Trophoblast cell (in vitro differentiated cells and primary cell): ENCODE results near the gene LILRB2.

Experiments used
- DNase-seq, 2 donors: peaks; one replicate each; pipeline ENCODE4 v3.0.0-alpha.2; 2016
- H2AFZ ChIP-seq: 2 replicates; pipeline ENCODE4 v1.6.1; 2013; ENCODE audit warnings: low read length, moderate library complexity, mild to moderate bottlenecking; ENCODE audit not compliant: insufficient read depth, poor library complexity
- H2AK5ac ChIP-seq: 2 replicates; pipeline ENCODE4 v1.6.1; 2013; ENCODE audit warnings: mild to moderate bottlenecking, low read length
- H2BK120ac ChIP-seq: 2 replicates; pipeline ENCODE4 v1.6.1; 2013; ENCODE audit warnings: low read length, mild to moderate bottlenecking, moderate library complexity; ENCODE audit not compliant: insufficient read depth, poor library complexity
- H2BK12ac ChIP-seq: 2 replicates; pipeline ENCODE4 v1.6.1; 2013; ENCODE audit warnings: mild to moderate bottlenecking, low read length, moderate library complexity
- H2BK5ac ChIP-seq: 2 replicates; pipeline ENCODE4 v1.6.1; 2013; ENCODE audit warnings: low read length, low read depth, moderate library complexity, mild to moderate bottlenecking; ENCODE audit not compliant: poor library complexity
- H3K14ac ChIP-seq: 2 replicates; pipeline ENCODE4 v1.6.1; 2013; ENCODE audit warnings: mild to moderate bottlenecking, low read length
- H3K18ac ChIP-seq: 2 replicates; pipeline ENCODE4 v1.6.1; 2013; ENCODE audit warnings: mild to moderate bottlenecking, low read length
- H3K23ac ChIP-seq: 2 replicates; pipeline ENCODE4 v1.6.1; 2013; ENCODE audit warnings: low read length
- H3K27ac ChIP-seq: 2 replicates; pipeline ENCODE4 v1.5.1; 2013; ENCODE audit warnings: low read depth, mild to moderate bottlenecking, inconsistent platforms, low read length, moderate library complexity
- H3K27me3 ChIP-seq: 2 replicates; pipeline ENCODE4 v1.6.1; 2013; ENCODE audit warnings: inconsistent platforms, mild to moderate bottlenecking, low read length, moderate library complexity; ENCODE audit not compliant: insufficient read depth
- H3K36me3 ChIP-seq, 2 experiments: 1 replicate in 1 of 2; 2 replicates in 1 of 2; pipeline ENCODE4 v1.6.1; 2013; ENCODE audit warnings: low read length in 2 of 2, mild to moderate bottlenecking in 2 of 2, moderate library complexity in 1 of 2; ENCODE audit not compliant: insufficient read depth in 2 of 2, control insufficient read depth in 1 of 2
- H3K4ac ChIP-seq: 2 replicates; pipeline ENCODE4 v1.6.1; 2013; ENCODE audit warnings: low read depth, mild to moderate bottlenecking, low read length, moderate library complexity
- H3K4me1 ChIP-seq, 2 experiments: 1 replicate in 1 of 2; 2 replicates in 1 of 2; pipeline ENCODE4 v1.6.1; 2013; ENCODE audit warnings: low read length in 2 of 2, mild to moderate bottlenecking in 2 of 2, moderate library complexity in 1 of 2; ENCODE audit not compliant: insufficient read depth in 2 of 2, control insufficient read depth in 1 of 2
- H3K4me2 ChIP-seq: 2 replicates; pipeline ENCODE4 v1.6.1; 2013; ENCODE audit warnings: inconsistent platforms, mild to moderate bottlenecking, low read length, moderate library complexity
- H3K4me3 ChIP-seq: 2 replicates; pipeline ENCODE4 v1.5.1; 2013; ENCODE audit warnings: mild to moderate bottlenecking, low read depth, low read length, inconsistent platforms
- H3K79me1 ChIP-seq: one replicate; pipeline ENCODE4 v1.6.1; 2013; ENCODE audit warnings: low read length
- H3K79me2 ChIP-seq: 2 replicates; pipeline ENCODE4 v1.6.1; 2013; ENCODE audit warnings: low read length, mild to moderate bottlenecking; ENCODE audit not compliant: control insufficient read depth, insufficient read depth, poor library complexity
- H3K9ac ChIP-seq: 2 replicates; pipeline ENCODE4 v1.6.1; 2013; ENCODE audit warnings: mild to moderate bottlenecking, low read length
- H3K9me3 ChIP-seq: 2 replicates; pipeline ENCODE4 v1.6.1; 2013; ENCODE audit warnings: low read depth, mild to moderate bottlenecking, control low read depth, inconsistent platforms, low read length; ENCODE audit not compliant: insufficient read depth
- H4K12ac ChIP-seq: 2 replicates; pipeline ENCODE4 v1.6.1; 2013; ENCODE audit warnings: low read depth, mild to moderate bottlenecking, low read length, moderate library complexity
- H4K8ac ChIP-seq: 2 replicates; pipeline ENCODE4 v1.6.1; 2013; ENCODE audit warnings: low read depth, mild to moderate bottlenecking, low read length, moderate library complexity
- H4K91ac ChIP-seq: one replicate; pipeline ENCODE4 v1.6.1; 2013; ENCODE audit warnings: low read depth, mild to moderate bottlenecking, low read length, moderate library complexity
- WGBS: extraction: QIAGEN DNeasy Blood & Tissue Kit; methylation state at CpG from one replicate; pipeline ENCODE4 v1.1.7; 2013; ENCODE audit warnings: missing lambda C conversion rate; ENCODE audit not compliant: insufficient read length, insufficient coverage; ENCODE audit errors: extremely low coverage; 5-methylcytosine and 5-hydroxymethylcytosine counted together

Gene LILRB2

GRCh38 chr19:54262066-54262465 lies 18.8 kb downstream of the LILRB2 start:
- H2BK12ac ChIP-seq: no peak overlapping the region
- H3K27ac ChIP-seq: no peak overlapping the region
- no peak overlapping the region for H3K4me3 ChIP-seq
- H2AFZ ChIP-seq: no peak overlapping the region
- H3K14ac ChIP-seq: no peak overlapping the region
- H3K27me3 ChIP-seq: no peaks in the 10 kb centered on the region
- H3K9me3 ChIP-seq: no peaks in the 10 kb centered on the region
- no peak overlapping the region for H2BK120ac ChIP-seq
- no peaks in the 10 kb centered on the region for H3K79me1 ChIP-seq
- WGBS: no CpG with 5 or more reads among the region's 11 CpGs
- no peak overlapping the region for H3K4me2 ChIP-seq
- H3K4ac ChIP-seq: no peak overlapping the region
- H4K91ac ChIP-seq: no peak overlapping the region
- H4K12ac ChIP-seq: no peak overlapping the region
- H3K36me3 ChIP-seq: no peaks in the 10 kb centered on the region
- H3K18ac ChIP-seq: no peak overlapping the region
- H3K23ac ChIP-seq: no peak overlapping the region
- no peak overlapping the region for H2BK5ac ChIP-seq
- H3K79me2 ChIP-seq: no peaks in the 10 kb centered on the region
- no peak for DNase-seq
- H3K9ac ChIP-seq: no peak overlapping the region
- H3K4me1 ChIP-seq: no peaks in the 10 kb centered on the region
- H2AK5ac ChIP-seq: no peak overlapping the region
- no peak overlapping the region for H4K8ac ChIP-seq

DNA sequence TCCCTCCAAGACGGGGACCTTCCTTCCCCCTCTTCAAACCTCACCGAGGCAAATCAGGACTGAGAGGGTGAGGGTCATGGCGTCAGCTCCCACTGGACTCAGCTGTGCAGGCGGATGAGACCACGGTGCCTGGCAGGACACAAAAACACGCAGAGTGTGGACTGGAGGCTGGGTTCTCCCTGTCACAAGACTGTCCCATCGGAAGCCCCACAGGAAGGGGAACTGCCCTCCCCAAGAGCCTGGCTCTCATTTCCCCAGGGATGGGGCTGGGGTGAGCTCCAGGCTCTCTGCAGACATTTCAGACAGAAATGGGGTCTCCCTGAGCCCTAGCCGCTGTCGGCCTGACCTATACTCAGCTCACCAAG lies 23.8 kb downstream of the LILRB2 start, which contains the start of gene LILRB5:
TSS of gene LILRB5 (minus strand) at position 158 of the 365 bp plus-strand sequence. CDS start at position 78, 80 bp downstream.
- no peak within 1 kb of the TSS for H3K27ac ChIP-seq
- no peaks in the 10 kb centered on the region for H3K79me1 ChIP-seq
- DNase-seq: no peak
- H2AFZ ChIP-seq: no peak within 1 kb of the TSS
- WGBS: no CpG with 5 or more reads among the region's 9 CpGs
- peaks cover 3% of the 10 kb centered on the region for H3K27me3 ChIP-seq
- no peak within 1 kb of the TSS for H3K9ac ChIP-seq
- H2BK120ac ChIP-seq: no peak within 1 kb of the TSS
- H4K91ac ChIP-seq: no peak within 1 kb of the TSS
- no peak within 1 kb of the TSS for H3K4ac ChIP-seq
- H3K9me3 ChIP-seq: no peaks in the 10 kb centered on the region
- H3K4me3 ChIP-seq: no peak within 1 kb of the TSS
- no peak within 1 kb of the TSS for H3K4me2 ChIP-seq
- H2AK5ac ChIP-seq: no peak within 1 kb of the TSS
- H4K12ac ChIP-seq: no peak within 1 kb of the TSS
- no peak within 1 kb of the TSS for H3K14ac ChIP-seq
- H3K4me1 ChIP-seq: peaks cover 0 to 8% of the 10 kb centered on the region in 2 experiments
- no peak within 1 kb of the TSS for H3K23ac ChIP-seq
- H3K79me2 ChIP-seq: no peaks in the 10 kb centered on the region
- no peaks in the 10 kb centered on the region for H3K36me3 ChIP-seq
- H4K8ac ChIP-seq: no peak within 1 kb of the TSS
- no peak within 1 kb of the TSS for H3K18ac ChIP-seq
- no peak within 1 kb of the TSS for H2BK5ac ChIP-seq
- H2BK12ac ChIP-seq: no peak within 1 kb of the TSS

- no peaks in the 10 kb centered on the region for H3K79me2 ChIP-seq
- H4K12ac ChIP-seq: no peak overlapping the region
- H3K18ac ChIP-seq: no peak overlapping the region
- H2AK5ac ChIP-seq: no peak overlapping the region
- H3K14ac ChIP-seq: no peak overlapping the region
- no peaks in the 10 kb centered on the region for H3K9me3 ChIP-seq
- H3K27ac ChIP-seq: no peak overlapping the region
- no peaks in the 10 kb centered on the region for H3K36me3 ChIP-seq
- H3K79me1 ChIP-seq: no peaks in the 10 kb centered on the region
- H3K4me1 ChIP-seq: peaks cover 0 to 10% of the 10 kb centered on the region in 2 experiments
- H2AFZ ChIP-seq: no peak overlapping the region
- no peak overlapping the region for H4K91ac ChIP-seq
- H2BK5ac ChIP-seq: no peak overlapping the region
- no peak overlapping the region for H2BK12ac ChIP-seq
- H4K8ac ChIP-seq: no peak overlapping the region
- H3K4me2 ChIP-seq: no peak overlapping the region
- no peak overlapping the region for H3K4ac ChIP-seq
- no peak overlapping the region for H2BK120ac ChIP-seq
- DNase-seq: no peak
- no peak overlapping the region for H3K4me3 ChIP-seq
- no peak overlapping the region for H3K9ac ChIP-seq
- peaks cover 3% of the 10 kb centered on the region for H3K27me3 ChIP-seq
- no CpG with 5 or more reads among the region's 19 CpGs for WGBS
- H3K23ac ChIP-seq: no peak overlapping the region
These were observed 24.4 kb downstream of the LILRB2 start for GRCh38 chr19:54256250-54257115.

- Histone ChIP-seq H3K9me3 (no peaks in the 10 kb centered on the region), H3K36me3 (no peaks in the 10 kb centered on the region), H3K4ac (no peak overlapping the region), H2BK120ac (no peak overlapping the region), H3K23ac (no peak overlapping the region), H3K9ac (no peak overlapping the region), H3K79me1 (no peaks in the 10 kb centered on the region), H4K12ac (no peak overlapping the region), H3K14ac (no peak overlapping the region), H2BK12ac (no peak overlapping the region), H3K4me1 (peaks cover 0 to 13% of the 10 kb centered on the region in 2 experiments), H2AFZ (no peak overlapping the region), H4K91ac (no peak overlapping the region), H3K4me3 (no peak overlapping the region), H3K18ac (no peak overlapping the region), H4K8ac (no peak overlapping the region), H3K79me2 (no peaks in the 10 kb centered on the region), H3K4me2 (no peak overlapping the region), H2BK5ac (no peak overlapping the region), H3K27me3 (peaks cover 3% of the 10 kb centered on the region), H2AK5ac (no peak overlapping the region), H3K27ac (no peak overlapping the region)
- DNase-seq: no peak
- no CpG with 5 or more reads among the region's 26 CpGs for WGBS
These were observed 25.7 kb downstream of the LILRB2 start for GRCh38 chr19:54255105-54255775.
